GM12892 (cell line): ENCODE results near the gene MACROD1.

Experiments
- DNase-seq: peaks from one replicate; pipeline ENCODE4 v3.0.0; 2011; ENCODE audit not compliant: insufficient read length
- FAIRE-seq: peaks from 2 replicates; lab custom pipeline; 2011; peaks lifted over from hg19 to GRCh38; lab: Jason Lieb, UNC
- POLR2A ChIP-seq: IDR thresholded peaks from 2 replicates; pipeline ENCODE4 v1.6.1; 2011; ENCODE audit warnings: low read depth, low read length, control low read depth
- POLR2AphosphoS5 ChIP-seq: IDR thresholded peaks from 2 replicates; pipeline ENCODE4 v1.6.1; 2011; ENCODE audit warnings: low read depth, low read length, control low read depth
- TAF1 ChIP-seq: IDR thresholded peaks from 2 replicates; pipeline ENCODE4 v1.6.1; 2011; ENCODE audit warnings: low read depth, mild to moderate bottlenecking, control low read depth, low read length, borderline replicate concordance

Gene MACROD1

GRCh38 chr11:64037027-64037634 lies 128.8 kb downstream of the MACROD1 start:
- FAIRE-seq (no peak), DNase-seq (no peak)
- TF ChIP-seq POLR2AphosphoS5 (no peak), POLR2A (no peak), TAF1 (no peak)

GRCh38 chr11:64036087-64037026 lies 129.6 kb downstream of the MACROD1 start:
- FAIRE-seq = no peak
- DNase-seq = no peak
- TF ChIP-seq TAF1 = no peak
- no peak for TF ChIP-seq POLR2AphosphoS5
- no peak for TF ChIP-seq POLR2A

DNA sequence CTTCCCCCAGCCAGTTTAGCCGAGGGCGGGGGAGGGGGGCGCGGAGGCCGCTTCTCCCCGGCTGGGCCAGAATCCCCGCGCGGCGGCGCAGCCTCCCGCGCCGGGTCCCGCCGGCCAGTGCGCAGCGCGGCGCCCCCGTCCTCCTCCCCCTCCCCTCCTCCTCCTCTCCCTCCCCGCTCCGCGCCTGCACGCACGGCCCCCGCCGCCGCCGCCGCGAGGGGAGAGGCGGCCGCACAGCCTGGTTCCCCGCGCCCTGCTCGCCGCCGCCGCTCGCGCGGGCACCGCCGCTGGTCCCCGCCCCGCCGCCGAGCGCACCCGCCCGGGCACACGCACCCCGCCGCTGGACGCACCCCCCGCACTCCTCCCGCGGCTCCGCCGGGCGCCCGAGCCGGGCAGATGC lies 130.3 kb downstream of the MACROD1 start, which contains the start of gene FLRT1:
FLRT1 (plus strand) TSS at position 356 of the 400 bp plus-strand sequence. CDS start 80,337 bp downstream, outside the sequence.
- TF ChIP-seq TAF1 = no peak
- no peak for TF ChIP-seq POLR2A
- TF ChIP-seq POLR2AphosphoS5 = no peak
- DNase-seq = no peak
- no peak for FAIRE-seq

- FAIRE-seq = no peak
- TF ChIP-seq POLR2A = no peak
- TF ChIP-seq TAF1 = no peak
- no peak for TF ChIP-seq POLR2AphosphoS5
- DNase-seq = no peak
Observed at GRCh38 chr11:64035081-64035524, 130.8 kb downstream of the MACROD1 start.

DNA sequence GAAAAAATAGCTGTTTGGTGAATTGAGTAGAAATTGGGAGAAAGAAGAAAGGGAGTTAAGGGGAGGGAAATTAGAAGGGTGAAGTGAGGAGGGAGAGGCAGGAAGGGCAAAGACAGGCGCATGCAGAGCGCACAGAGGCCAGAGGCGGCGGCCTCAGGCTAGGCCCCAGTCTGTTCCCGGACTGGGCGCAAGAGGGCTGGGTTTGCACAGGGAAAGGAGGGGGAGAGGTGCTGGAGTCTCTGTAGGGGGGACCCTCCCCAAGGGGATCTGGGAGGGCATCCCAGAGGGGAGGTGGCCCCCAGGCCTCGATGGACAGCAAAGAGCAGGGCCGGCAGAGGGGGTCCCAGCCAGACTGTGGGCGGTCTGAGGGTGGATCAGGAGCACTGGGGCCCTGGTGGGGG lies 131.5 kb downstream of the MACROD1 start:
- no peak for FAIRE-seq
- no peak for DNase-seq
- TF ChIP-seq POLR2A (no peak), TAF1 (no peak), POLR2AphosphoS5 (no peak)

DNA sequence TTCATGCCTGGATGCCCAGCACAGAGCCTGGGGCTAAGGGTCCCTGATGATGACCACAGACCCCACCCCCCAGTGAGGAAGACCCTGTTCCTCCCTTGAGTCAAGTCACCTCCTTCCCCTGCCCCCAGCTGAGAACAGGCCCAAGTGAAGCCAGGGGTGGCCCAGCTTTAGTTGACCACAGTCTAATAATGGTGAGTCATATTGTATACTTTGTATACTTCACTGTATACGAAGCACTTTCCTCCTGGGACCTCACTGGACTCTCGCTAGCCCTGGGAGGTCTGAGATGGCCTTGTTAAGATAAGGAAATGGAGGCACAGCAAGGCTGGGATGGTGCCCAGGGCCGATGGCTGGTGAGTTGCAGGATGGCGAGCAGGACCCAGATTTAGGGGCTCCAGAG lies 133.9 kb downstream of the MACROD1 start:
- no peak for FAIRE-seq
- no peak for DNase-seq
- TF ChIP-seq POLR2AphosphoS5 = no peak
- no peak for TF ChIP-seq POLR2A
- TF ChIP-seq TAF1 = no peak

DNA sequence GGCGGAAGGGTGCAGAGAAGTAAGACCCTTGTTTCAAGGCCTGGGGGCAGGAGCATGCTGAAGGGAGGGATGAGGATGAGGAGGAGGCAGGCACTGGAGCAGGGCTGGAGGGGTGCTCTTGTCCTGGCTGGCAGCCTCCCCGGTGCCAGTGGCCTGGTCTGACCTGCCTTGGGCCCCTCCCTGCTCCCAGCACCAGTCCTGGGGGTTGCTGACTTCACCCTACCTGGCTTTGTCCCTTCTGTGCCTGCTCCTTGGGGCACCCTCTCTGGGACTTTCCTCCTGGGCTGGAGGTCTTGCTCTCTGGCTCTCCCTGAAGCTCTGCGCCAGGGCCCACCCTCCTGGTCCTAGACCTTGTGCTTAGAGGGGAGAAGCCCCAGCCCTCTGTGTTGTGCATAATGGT lies 134.9 kb downstream of the MACROD1 start:
- DNase-seq (no peak), FAIRE-seq (no peak)
- TF ChIP-seq POLR2AphosphoS5 = no peak
- no peak for TF ChIP-seq TAF1
- no peak for TF ChIP-seq POLR2A

GRCh38 chr11:64029773-64030172 lies 136.1 kb downstream of the MACROD1 start:
- no peak for FAIRE-seq
- no peak for DNase-seq
- no peak for TF ChIP-seq TAF1
- no peak for TF ChIP-seq POLR2AphosphoS5
- no peak for TF ChIP-seq POLR2A

DNA sequence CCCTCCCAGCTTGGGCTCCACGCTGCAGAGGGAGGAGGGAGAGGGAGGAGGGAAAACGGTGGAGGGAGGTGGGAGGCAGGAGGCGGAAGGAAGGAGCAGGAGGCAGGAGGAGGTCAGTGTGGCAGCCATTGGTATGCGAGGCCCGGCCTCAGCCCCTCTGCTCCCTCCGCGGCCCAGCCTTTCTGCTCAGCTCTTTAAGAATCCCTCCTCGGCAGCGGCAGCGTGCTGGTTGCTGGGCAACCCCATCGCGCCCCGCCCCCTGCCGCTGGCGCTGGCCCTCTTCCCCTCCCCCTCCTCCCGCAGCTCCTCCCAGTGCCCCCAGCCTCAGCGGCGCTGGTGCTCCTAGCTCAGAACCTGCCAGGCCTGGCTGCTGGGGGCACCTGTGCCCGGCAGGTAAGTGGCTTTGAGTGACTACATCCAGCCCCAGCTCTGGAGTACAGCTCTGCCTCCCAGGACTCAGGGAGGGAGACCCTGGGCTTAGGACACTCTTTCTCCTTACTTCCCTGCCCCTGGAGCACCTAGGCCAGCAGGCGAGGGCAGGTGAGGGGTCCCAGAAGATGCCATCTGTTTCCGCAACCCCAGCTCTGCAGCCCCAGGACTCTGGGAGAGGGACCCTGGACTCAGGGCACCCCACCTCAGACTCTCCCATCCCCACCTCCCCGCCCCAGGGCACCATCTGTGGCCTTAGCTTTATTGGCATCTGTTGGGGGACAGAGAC lies 137.4 kb downstream of the MACROD1 start:
- no peak for FAIRE-seq
- no peak for TF ChIP-seq POLR2AphosphoS5
- no peak for TF ChIP-seq POLR2A
- no peak for TF ChIP-seq TAF1
- no peak for DNase-seq

- peak; percentile 63 for FAIRE-seq
- DNase-seq = no peak
- TF ChIP-seq POLR2AphosphoS5 (no peak), TAF1 (no peak), POLR2A (no peak)
Observed at GRCh38 chr11:64027651-64028397, 138.1 kb downstream of the MACROD1 start.
